HepG2 (cell line): ENCODE results near the gene MACROD2. TPM values are rescaled to one million over a fixed set of nuclear protein-coding genes. Genes with fewer than 3 reads are reported as not detected.

Source experiments
- ATAC-seq: fragments of 200-7000 bp; cut with Tn5 transposase; 3 replicates; pipeline ENCODE4 v1.9.1; 2020; ENCODE audit warnings: mild to moderate bottlenecking, moderate library complexity
- BruUV-seq: library from RNA; stranded (reverse); fragments of 400-500 nt; replicated peaks from 2 replicates; lab custom pipeline; 2021; lab: Mats Ljungman, UMichigan
- CTCF ChIA-PET: fragments of 300-600 bp; formaldehyde crosslinking; extraction: SDS; loops from one replicate; lab custom pipeline; 2021; ENCODE audit warnings: low total read pairs, inconsistent platforms, low intra/inter-chr PET ratio; lab: Yijun Ruan, JAX
- POLR2A ChIA-PET: fragments of 350-600 bp; sonication (Branson Sonifier 250); formaldehyde crosslinking; loops from one replicate; lab custom pipeline; 2020; ENCODE audit warnings: antibody characterized with exemption, inconsistent platforms; lab: Yijun Ruan, JAX
- DNase-seq: peaks from one replicate; pipeline ENCODE4 v3.0.0-alpha.2; 2015; ENCODE audit warnings: low spot score
- FAIRE-seq: peaks from 3 replicates; lab custom pipeline; 2011; peaks lifted over from hg19 to GRCh38; lab: Jason Lieb, UNC
- H2AFZ ChIP-seq: one replicate; pipeline ENCODE4 v1.6.1; 2011; ENCODE audit warnings: low read length, inconsistent platforms
- H3K27ac ChIP-seq: fragments of 300-600 bp; 3 replicates; pipeline ENCODE4 v1.8.0; 2011; ENCODE audit warnings: mixed run types, mild to moderate bottlenecking, mixed read lengths, low read length, inconsistent platforms; ENCODE audit not compliant: insufficient read depth; ENCODE audit errors: extremely low read length
- H3K27me3 ChIP-seq, 2 experiments: fragments of 200-600 bp in 1 of 2; 2 replicates in 1 of 2; 3 replicates in 1 of 2; pipeline versions ENCODE4 v1.6.0 to v1.8.0; 2011; ENCODE audit warnings: low read length in 2 of 2, mild to moderate bottlenecking in 2 of 2, moderate library complexity in 2 of 2, inconsistent platforms in 1 of 2; ENCODE audit not compliant: insufficient read depth in 2 of 2, control insufficient read depth in 1 of 2
- H3K36me3 ChIP-seq, 2 experiments: fragments of 200-600 bp in 1 of 2; replicated peaks in 1 of 2; 2 replicates in 1 of 2; 3 replicates in 1 of 2; pipeline versions ENCODE4 v1.5.1 to v1.8.0; 2011; ENCODE audit warnings: low read length in 2 of 2, inconsistent platforms in 1 of 2; ENCODE audit not compliant: insufficient read depth in 2 of 2, control insufficient read depth in 1 of 2
- H3K4me1 ChIP-seq: 2 replicates; pipeline ENCODE4 v1.5.1; 2012; ENCODE audit warnings: low read length, inconsistent platforms; ENCODE audit not compliant: insufficient read depth
- H3K4me2 ChIP-seq: 2 replicates; pipeline ENCODE4 v1.6.0; 2011; ENCODE audit warnings: low read depth, low read length, inconsistent platforms
- H3K4me3 ChIP-seq, 3 experiments: fragments of 200-600 bp in 1 of 3; sonication (generic), shearing (Covaris generic) in 1 of 3; replicated peaks in 1 of 3; 2 replicates each; pipeline ENCODE4 v1.5.1; 2011 to 2016; ENCODE audit warnings: low read length in 3 of 3, inconsistent platforms in 2 of 3, low read depth in 2 of 3, mild to moderate bottlenecking in 2 of 3, control low read depth in 1 of 3, mixed read lengths in 1 of 3; ENCODE audit not compliant: insufficient read depth in 1 of 3
- H3K79me2 ChIP-seq: one replicate; pipeline ENCODE4 v1.6.1; 2011; ENCODE audit warnings: low read length, inconsistent platforms; ENCODE audit not compliant: insufficient read depth
- H3K9ac ChIP-seq: 2 replicates; pipeline ENCODE4 v1.6.0; 2011; ENCODE audit warnings: mild to moderate bottlenecking, low read depth, low read length, inconsistent platforms; ENCODE audit not compliant: insufficient read depth
- H3K9me3 ChIP-seq: 2 replicates; pipeline ENCODE4 v1.5.1; 2012; ENCODE audit warnings: mild to moderate bottlenecking, low read length
- H4K20me1 ChIP-seq: 2 replicates; pipeline ENCODE4 v1.6.0; 2011; ENCODE audit warnings: inconsistent platforms, mild to moderate bottlenecking, low read length, moderate library complexity; ENCODE audit not compliant: insufficient read depth
- BRD4 ChIP-seq: sonication (generic); formaldehyde crosslinking; IDR thresholded peaks from 2 replicates; pipeline ENCODE4 v1.4.0; 2020; ENCODE audit warnings: missing genetic modification reagents
- DMAP1 ChIP-seq: IDR thresholded peaks from 2 replicates; pipeline ENCODE4 v1.6.1; 2016
- EEA1 ChIP-seq: sonication (generic); formaldehyde crosslinking; IDR thresholded peaks from 2 replicates; pipeline ENCODE4 v1.5.1; 2020; ENCODE audit warnings: mild to moderate bottlenecking, missing genetic modification reagents, borderline replicate concordance
- GTF3A ChIP-seq: sonication (generic); formaldehyde crosslinking; conservative IDR thresholded peaks from 2 replicates; pipeline ENCODE4 v1.4.0; 2020; ENCODE audit warnings: mild to moderate bottlenecking, missing genetic modification reagents
- HNRNPLL ChIP-seq: fragments of 200-400 bp; formaldehyde crosslinking; IDR thresholded peaks from 2 replicates; pipeline ENCODE4 v1.6.1; 2017; ENCODE audit warnings: mild to moderate bottlenecking, low read depth, low read length; ENCODE audit not compliant: poor library complexity, severe bottlenecking
- HOXA9 ChIP-seq: sonication (generic); formaldehyde crosslinking; IDR thresholded peaks from 2 replicates; pipeline ENCODE4 v1.8.1; 2022; ENCODE audit warnings: missing genetic modification reagents, mild to moderate bottlenecking, moderate library complexity, borderline replicate concordance
- STAT5B ChIP-seq: sonication (generic); formaldehyde crosslinking; IDR thresholded peaks from 2 replicates; pipeline ENCODE4 v1.4.0; 2020; ENCODE audit warnings: missing genetic modification reagents
- STAT6 ChIP-seq: sonication (generic); formaldehyde crosslinking; IDR thresholded peaks from 2 replicates; pipeline ENCODE4 v1.4.0; 2020; ENCODE audit warnings: missing genetic modification reagents, mild to moderate bottlenecking, borderline replicate concordance
- TFDP2 ChIP-seq: sonication (generic); formaldehyde crosslinking; IDR thresholded peaks from 2 replicates; pipeline ENCODE4 v1.4.0; 2020; ENCODE audit warnings: missing genetic modification reagents
- THYN1 ChIP-seq: sonication (generic); formaldehyde crosslinking; IDR thresholded peaks from 2 replicates; pipeline ENCODE4 v1.8.1; 2023; ENCODE audit warnings: low read depth, mild to moderate bottlenecking, moderate library complexity, missing genetic modification reagents, borderline replicate concordance
- ZNF20 ChIP-seq: sonication (generic); formaldehyde crosslinking; IDR thresholded peaks from 2 replicates; pipeline ENCODE4 v1.4.0; 2020; ENCODE audit warnings: mild to moderate bottlenecking, moderate library complexity, missing genetic modification reagents
- WGBS: methylation state at CpG from one replicate; pipeline ENCODE4 v1.1.6; 2017; ENCODE audit warnings: low lambda C conversion rate; 5-methylcytosine and 5-hydroxymethylcytosine counted together
- in situ Hi-C: cut with HindIII; loops from 2 replicates; pipeline ENCODE4 v1.10.0; 2017; ENCODE audit warnings: low pct_unique_long_range_greater_than_20kb; ENCODE audit not compliant: extremely low pct_ligation_motif_present
- intact Hi-C: fragments of 100-400 bp; cut with micrococcal nuclease; formaldehyde crosslinking; loops from one replicate; pipeline ENCODE4 v1.10.0; 2022; ENCODE audit not compliant: unreplicated experiment
- polyA plus RNA-seq, 8 experiments: library from polyadenylated mRNA; depleted of rRNA in 3 of 8; stranded (reverse) in 7 of 8; unstranded in 1 of 8; fragments of >200 nt; fragmentation: Illumina TruSeq in 4 of 8; extraction: Trizol in 4 of 8; gene quantifications; 2 replicates each; pipeline versions ENCODE4 v1.2.1 to v1.2.3, GENCODE V29; 2011 to 2016; ENCODE audit warnings: low read depth in 4 of 8, missing spikeins in 1 of 8, mixed read lengths in 1 of 8; ENCODE audit not compliant: insufficient read depth in 1 of 8
- total RNA-seq, 5 experiments: library from RNA; depleted of rRNA; stranded (reverse); fragments of >200 nt; fragmentation: Illumina TruSeq; extraction: Trizol; gene quantifications; 2 replicates each; pipeline ENCODE4 v1.2.3, GENCODE V29; 2016; ENCODE audit warnings: low read depth in 1 of 5
- TF ChIP-seq, protein P1 (sequence below): sonication (generic); formaldehyde crosslinking; IDR thresholded peaks from 2 replicates; pipeline ENCODE4 v1.5.0; 2020; ENCODE audit warnings: missing genetic modification reagents
- TF ChIP-seq, protein P2 (sequence below): sonication (generic); formaldehyde crosslinking; conservative IDR thresholded peaks from 2 replicates; pipeline ENCODE4 v1.4.0; 2020; ENCODE audit warnings: missing genetic modification reagents
- TF ChIP-seq, protein P3 (sequence below): sonication (generic); formaldehyde crosslinking; IDR thresholded peaks from 2 replicates; pipeline ENCODE4 v1.9.0; 2021; ENCODE audit warnings: missing genetic modification reagents, borderline replicate concordance

Gene MACROD2
- total and polyA plus RNA-seq, 2 of the 13 experiments (the other 11 are each of a cell fraction or from before 2014, with no cell fraction given) = 0.13 to 0.51 TPM

DNA sequence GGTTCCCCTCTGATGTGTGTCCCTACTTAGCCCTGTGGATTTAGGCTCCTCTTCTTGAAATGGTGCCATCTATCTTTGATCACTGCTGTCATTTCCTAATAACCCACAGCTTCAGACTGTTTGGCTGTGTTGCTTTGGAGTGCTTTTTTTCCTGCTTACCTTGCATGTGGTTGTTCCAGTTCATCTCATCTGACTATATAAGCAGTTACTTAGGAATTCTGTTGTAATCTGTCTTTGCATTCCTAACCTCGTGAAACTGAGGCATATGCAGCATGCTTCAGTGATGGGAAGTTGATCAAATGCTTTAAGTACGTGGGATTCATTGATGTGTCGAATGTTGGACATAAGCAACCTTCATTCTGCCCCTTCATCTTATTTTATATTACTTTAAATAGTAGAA is 457.9 kb downstream of the MACROD2 start (continued):
- TF ChIP-seq, protein P1, sequence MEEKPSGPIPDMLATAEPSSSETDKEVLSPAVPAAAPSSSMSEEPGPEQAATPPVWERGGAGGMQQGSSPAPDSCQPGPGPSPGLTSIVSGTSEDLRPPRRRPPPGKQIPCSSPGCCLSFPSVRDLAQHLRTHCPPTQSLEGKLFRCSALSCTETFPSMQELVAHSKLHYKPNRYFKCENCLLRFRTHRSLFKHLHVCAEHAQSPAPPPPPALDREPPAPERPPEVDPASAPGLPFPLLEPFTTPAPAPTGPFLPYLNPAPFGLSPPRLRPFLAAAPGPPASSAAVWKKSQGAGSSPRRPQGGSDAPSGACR (CRISPR knock-in tag) = no peak
- TF ChIP-seq DMAP1 (CRISPR knock-in tag) = no peak
- TF ChIP-seq ZNF20 = no peak
- TF ChIP-seq HNRNPLL = no peak
- TF ChIP-seq, protein P2, sequence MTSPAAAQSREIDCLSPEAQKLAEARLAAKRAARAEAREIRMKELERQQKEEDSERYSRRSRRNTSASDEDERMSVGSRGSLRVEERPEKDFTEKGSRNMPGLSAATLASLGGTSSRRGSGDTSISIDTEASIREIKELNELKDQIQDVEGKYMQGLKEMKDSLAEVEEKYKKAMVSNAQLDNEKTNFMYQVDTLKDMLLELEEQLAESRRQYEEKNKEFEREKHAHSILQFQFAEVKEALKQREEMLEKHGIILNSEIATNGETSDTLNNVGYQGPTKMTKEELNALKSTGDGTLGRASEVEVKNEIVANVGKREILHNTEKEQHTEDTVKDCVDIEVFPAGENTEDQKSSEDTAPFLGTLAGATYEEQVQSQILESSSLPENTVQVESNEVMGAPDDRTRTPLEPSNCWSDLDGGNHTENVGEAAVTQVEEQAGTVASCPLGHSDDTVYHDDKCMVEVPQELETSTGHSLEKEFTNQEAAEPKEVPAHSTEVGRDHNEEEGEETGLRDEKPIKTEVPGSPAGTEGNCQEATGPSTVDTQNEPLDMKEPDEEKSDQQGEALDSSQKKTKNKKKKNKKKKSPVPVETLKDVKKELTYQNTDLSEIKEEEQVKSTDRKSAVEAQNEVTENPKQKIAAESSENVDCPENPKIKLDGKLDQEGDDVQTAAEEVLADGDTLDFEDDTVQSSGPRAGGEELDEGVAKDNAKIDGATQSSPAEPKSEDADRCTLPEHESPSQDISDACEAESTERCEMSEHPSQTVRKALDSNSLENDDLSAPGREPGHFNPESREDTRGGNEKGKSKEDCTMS = no peak
- TF ChIP-seq, protein P3, sequence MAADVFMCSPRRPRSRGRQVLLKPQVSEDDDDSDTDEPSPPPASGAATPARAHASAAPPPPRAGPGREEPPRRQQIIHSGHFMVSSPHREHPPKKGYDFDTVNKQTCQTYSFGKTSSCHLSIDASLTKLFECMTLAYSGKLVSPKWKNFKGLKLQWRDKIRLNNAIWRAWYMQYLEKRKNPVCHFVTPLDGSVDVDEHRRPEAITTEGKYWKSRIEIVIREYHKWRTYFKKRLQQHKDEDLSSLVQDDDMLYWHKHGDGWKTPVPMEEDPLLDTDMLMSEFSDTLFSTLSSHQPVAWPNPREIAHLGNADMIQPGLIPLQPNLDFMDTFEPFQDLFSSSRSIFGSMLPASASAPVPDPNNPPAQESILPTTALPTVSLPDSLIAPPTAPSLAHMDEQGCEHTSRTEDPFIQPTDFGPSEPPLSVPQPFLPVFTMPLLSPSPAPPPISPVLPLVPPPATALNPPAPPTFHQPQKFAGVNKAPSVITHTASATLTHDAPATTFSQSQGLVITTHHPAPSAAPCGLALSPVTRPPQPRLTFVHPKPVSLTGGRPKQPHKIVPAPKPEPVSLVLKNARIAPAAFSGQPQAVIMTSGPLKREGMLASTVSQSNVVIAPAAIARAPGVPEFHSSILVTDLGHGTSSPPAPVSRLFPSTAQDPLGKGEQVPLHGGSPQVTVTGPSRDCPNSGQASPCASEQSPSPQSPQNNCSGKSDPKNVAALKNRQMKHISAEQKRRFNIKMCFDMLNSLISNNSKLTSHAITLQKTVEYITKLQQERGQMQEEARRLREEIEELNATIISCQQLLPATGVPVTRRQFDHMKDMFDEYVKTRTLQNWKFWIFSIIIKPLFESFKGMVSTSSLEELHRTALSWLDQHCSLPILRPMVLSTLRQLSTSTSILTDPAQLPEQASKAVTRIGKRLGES (CRISPR knock-in tag) = no peak
- no peak for TF ChIP-seq BRD4 (CRISPR knock-in tag)

GRCh38 chr20:14454296-14454695 is 459.0 kb downstream of the MACROD2 start:
- no peak overlapping the region for H3K27ac ChIP-seq
- WGBS = 3% methylated on average over 1 of the region's 1 CpG
- no peaks in the 10 kb centered on the region for H3K36me3 ChIP-seq
- no peaks in the 10 kb centered on the region for H3K79me2 ChIP-seq
- in situ Hi-C loops (no loop called here), intact Hi-C loops (no loop called here)
- no TSS peak for BruUV-seq
- DNase-seq (no peak), ATAC-seq (no peak), FAIRE-seq (no peak)
- no peak overlapping the region for H2AFZ ChIP-seq
- no peak overlapping the region for H3K4me3 ChIP-seq
- H3K27me3 ChIP-seq = no peaks in the 10 kb centered on the region
- H3K9me3 ChIP-seq = no peaks in the 10 kb centered on the region
- POLR2A ChIA-PET = no interaction called here
- CTCF ChIA-PET = no interaction called here
- H4K20me1 ChIP-seq = no peaks in the 10 kb centered on the region
- H3K4me2 ChIP-seq = no peak overlapping the region
- H3K4me1 ChIP-seq = no peaks in the 10 kb centered on the region
- no peak overlapping the region for H3K9ac ChIP-seq
- no peak for TF ChIP-seq TFDP2 (CRISPR knock-in tag)
- no peak for TF ChIP-seq STAT5B
- TF ChIP-seq GTF3A = no peak
- no peak for TF ChIP-seq HOXA9 (CRISPR knock-in tag)
- no peak for TF ChIP-seq EEA1 (CRISPR knock-in tag)
- no peak for TF ChIP-seq THYN1
- no peak for TF ChIP-seq STAT6 (CRISPR knock-in tag)
